HCT116 (cell line): ENCODE results near the gene CWC15. TPM values are rescaled to one million over a fixed set of nuclear protein-coding genes. Genes with fewer than 3 reads are reported as not detected.

ENCODE experiments used
- ATAC-seq: fragments of 200-7000 bp; cut with Tn5 transposase; 2 replicates; pipeline ENCODE4 v1.9.1; 2020; ENCODE audit warnings: mild to moderate bottlenecking, moderate library complexity
- BruUV-seq: library from RNA; stranded (reverse); fragments of 400-500 nt; replicated peaks from 2 replicates; lab custom pipeline; 2021; lab: Mats Ljungman, UMichigan
- CTCF ChIA-PET: fragments of 300-600 bp; sonication (Branson Sonifier 250); formaldehyde crosslinking; loops from one replicate; lab custom pipeline; 2021; ENCODE audit warnings: antibody characterized with exemption; lab: Charles Lee
- POLR2A ChIA-PET: fragments of 300-600, 350-600 bp; sonication (Branson Sonifier 250); formaldehyde crosslinking; loops from one replicate; lab custom pipeline; 2021; ENCODE audit warnings: antibody characterized with exemption; lab: Charles Lee
- RAD21 ChIA-PET, 2 experiments: fragments of 300-600 bp; sonication (Branson Sonifier 250); formaldehyde crosslinking; loops; one replicate each; lab custom pipeline; 2023; ENCODE audit warnings: low total read pairs in 2 of 2; ENCODE audit not compliant: uncharacterized antibody in 2 of 2, unreplicated experiment in 2 of 2, low non-redundant PET in 1 of 2; lab: Charles Lee
- DNase-seq: peaks from one replicate; pipeline ENCODE4 v3.0.0-alpha.2; 2010; ENCODE audit warnings: low read depth, low spot score
- H2AFZ ChIP-seq: fragments of 200-600 bp; shearing (Covaris generic), sonication (generic); 2 replicates; pipeline ENCODE4 v1.6.1; 2017; ENCODE audit warnings: low read depth, mixed run types, mixed read lengths, antibody characterized with exemption, low read length; ENCODE audit not compliant: poor library complexity, severe bottlenecking
- H3K27ac ChIP-seq: 2 replicates; pipeline ENCODE4 v1.5.1; 2012; ENCODE audit warnings: low read depth, low read length
- H3K27me3 ChIP-seq: fragments of 200-600 bp; sonication (generic); 2 replicates; pipeline ENCODE4 v1.6.1; 2016; ENCODE audit warnings: mixed run types, low read length, mixed read lengths; ENCODE audit not compliant: insufficient read depth
- H3K36me3 ChIP-seq, 2 experiments: fragments of 200-500 bp in 1 of 2; fragments of 200-600 bp in 1 of 2; sonication (Bioruptor generic) in 1 of 2; sonication (generic) in 1 of 2; 2 replicates each; pipeline versions ENCODE4 v1.5.1 to v1.6.1; 2014 to 2016; ENCODE audit warnings: low read length in 2 of 2, inconsistent platforms in 1 of 2, mixed read lengths in 1 of 2, mixed run types in 1 of 2; ENCODE audit not compliant: insufficient read depth in 2 of 2, control insufficient read depth in 1 of 2
- H3K4me1 ChIP-seq, 2 experiments: fragments of 200-600 bp in 1 of 2; sonication (generic) in 1 of 2; 2 replicates each; pipeline versions ENCODE4 v1.5.1 to v1.6.1; 2012 to 2017; ENCODE audit warnings: low read length in 2 of 2, inconsistent platforms in 1 of 2, mild to moderate bottlenecking in 1 of 2, mixed read lengths in 1 of 2, mixed run types in 1 of 2, moderate library complexity in 1 of 2; ENCODE audit not compliant: insufficient read depth in 2 of 2, control insufficient read depth in 1 of 2
- H3K4me2 ChIP-seq: fragments of 200-600 bp; sonication (generic); 2 replicates; pipeline ENCODE4 v1.6.1; 2017; ENCODE audit warnings: mixed run types, low read length, mixed read lengths
- H3K4me3 ChIP-seq, 2 experiments: fragments of 200-600 bp in 1 of 2; sonication (generic) in 1 of 2; replicated peaks in 1 of 2; 2 replicates each; pipeline ENCODE4 v1.5.1; 2011 to 2016; ENCODE audit warnings: low read length in 2 of 2, control low read depth in 1 of 2, low read depth in 1 of 2, mild to moderate bottlenecking in 1 of 2, mixed read lengths in 1 of 2, mixed run types in 1 of 2
- H3K79me2 ChIP-seq: fragments of 200-600 bp; sonication (generic); 2 replicates; pipeline ENCODE4 v1.6.1; 2017; ENCODE audit warnings: mild to moderate bottlenecking, mixed run types, low read length, moderate library complexity, mixed read lengths; ENCODE audit not compliant: insufficient read depth
- H3K9ac ChIP-seq: fragments of 200-600 bp; sonication (generic); 2 replicates; pipeline ENCODE4 v1.6.1; 2016; ENCODE audit warnings: low read length, mixed read lengths
- H3K9me2 ChIP-seq: fragments of 200-600 bp; sonication (generic), shearing (Covaris generic); 2 replicates; pipeline ENCODE4 v1.6.1; 2017; ENCODE audit warnings: mixed run types, mild to moderate bottlenecking, moderate library complexity; ENCODE audit not compliant: insufficient read depth
- H3K9me3 ChIP-seq, 2 experiments: fragments of 200-500 bp in 1 of 2; fragments of 200-600 bp in 1 of 2; sonication (Bioruptor generic) in 1 of 2; sonication (generic) in 1 of 2; 2 replicates each; pipeline ENCODE4 v1.6.1; 2014 to 2017; ENCODE audit warnings: low read length in 2 of 2, mixed read lengths in 2 of 2, inconsistent platforms in 1 of 2, low read depth in 1 of 2, mild to moderate bottlenecking in 1 of 2, mixed run types in 1 of 2, moderate library complexity in 1 of 2; ENCODE audit not compliant: control insufficient read depth in 1 of 2, insufficient read depth in 1 of 2
- H4K20me1 ChIP-seq: fragments of 200-600 bp; sonication (generic), shearing (Covaris generic); 2 replicates; pipeline ENCODE4 v1.6.1; 2017; ENCODE audit warnings: mixed run types, mild to moderate bottlenecking, moderate library complexity; ENCODE audit not compliant: insufficient read depth
- ATF3 ChIP-seq: IDR thresholded peaks from 2 replicates; pipeline ENCODE4 v1.6.1; 2012
- CBX3 ChIP-seq: IDR thresholded peaks from 2 replicates; pipeline ENCODE4 v1.6.1; 2012; ENCODE audit warnings: low read depth
- EGR1 ChIP-seq: IDR thresholded peaks from 2 replicates; pipeline ENCODE4 v1.6.1; 2012; ENCODE audit warnings: low read depth
- EZH2 ChIP-seq: fragments of 200-600 bp; sonication (generic); IDR thresholded peaks from 2 replicates; pipeline ENCODE4 v1.6.1; 2017; ENCODE audit warnings: antibody characterized with exemption, mixed run types
- EZH2phosphoT487 ChIP-seq: fragments of 200-600 bp; IDR thresholded peaks from 2 replicates; pipeline ENCODE4 v1.6.1; 2018; ENCODE audit warnings: antibody characterized with exemption, borderline replicate concordance
- FOSL1 ChIP-seq: IDR thresholded peaks from 2 replicates; pipeline ENCODE4 v1.6.1; 2012; ENCODE audit warnings: low read depth
- MAX ChIP-seq: IDR thresholded peaks from 2 replicates; pipeline ENCODE4 v1.6.1; 2012
- SIN3A ChIP-seq: IDR thresholded peaks from 2 replicates; pipeline ENCODE4 v1.6.1; 2012; ENCODE audit warnings: low read depth
- SP1 ChIP-seq: IDR thresholded peaks from 2 replicates; pipeline ENCODE4 v1.6.1; 2012; ENCODE audit warnings: low read depth
- TCF7L2 ChIP-seq: IDR thresholded peaks from 2 replicates; pipeline ENCODE4 v1.7.0; 2011; ENCODE audit warnings: borderline replicate concordance, inconsistent platforms; ENCODE audit not compliant: insufficient read depth, insufficient read length; ENCODE audit errors: extremely low read depth
- ZBTB33 ChIP-seq: IDR thresholded peaks from 2 replicates; pipeline ENCODE4 v1.6.1; 2011; ENCODE audit warnings: mild to moderate bottlenecking, low read length, moderate library complexity; ENCODE audit not compliant: insufficient replicate concordance; ENCODE audit errors: extremely low read depth
- ZFX ChIP-seq: fragments of 450-650 bp; IDR thresholded peaks from 2 replicates; pipeline ENCODE4 v1.6.1; 2017
- ZNF274 ChIP-seq: fragments of 200-500 bp; sonication (Bioruptor generic); IDR thresholded peaks from 2 replicates; pipeline ENCODE4 v1.6.1; 2014; ENCODE audit warnings: mild to moderate bottlenecking, low read depth, low read length, inconsistent platforms
- intact Hi-C: fragments of 100-400 bp; cut with micrococcal nuclease; formaldehyde crosslinking; loops from 2 replicates; pipeline ENCODE4 v1.10.0; 2022
- total RNA-seq: library from RNA; stranded (reverse); gene quantifications from one replicate; pipeline ENCODE4 v1.2.1, GENCODE V29; 2021; ENCODE audit not compliant: unreplicated experiment

CWC15 gene
- total RNA-seq, 1 experiment from 2014 or later = 47.6 TPM

GRCh38 chr11:94993400-94993943 is 20.1 kb upstream of the CWC15 start:
- Histone ChIP-seq H3K4me2 (no peak overlapping the region), H2AFZ (no peak overlapping the region), H3K9me3 (no peaks in the 10 kb centered on the region), H3K79me2 (no peaks in the 10 kb centered on the region), H3K4me1 (no peaks in the 10 kb centered on the region), H3K9ac (no peak overlapping the region), H3K4me3 (no peak overlapping the region), H3K9me2 (no peaks in the 10 kb centered on the region), H4K20me1 (no peaks in the 10 kb centered on the region)
- CTCF ChIA-PET = no interaction called here
- POLR2A ChIA-PET = no interaction called here
- ATAC-seq = no peak
- TF ChIP-seq EZH2 (no peak), ZNF274 (no peak), SIN3A (no peak), FOSL1 (no peak), EZH2phosphoT487 (no peak), CBX3 (no peak)
- TF ChIP-seq, all 23 proteins: peak for 0
- intact Hi-C loops = no loop called here
- Histone ChIP-seq H3K27me3 (peaks cover 3% of the 10 kb centered on the region; the same call in 1 of the 2 replicates), H3K36me3 (no peaks in the 10 kb centered on the region), H3K27ac (no peak overlapping the region)
- no TSS peak for BruUV-seq
- RAD21 ChIA-PET = no interaction called here
- DNase-seq = no peak

- no peaks in the 10 kb centered on the region for H3K4me1 ChIP-seq
- H3K9ac ChIP-seq = no peak overlapping the region
- no TSS peak for BruUV-seq
- intact Hi-C loops = no loop called here
- no peaks in the 10 kb centered on the region for H3K9me3 ChIP-seq
- CTCF ChIA-PET = no interaction called here
- DNase-seq = no peak
- ATAC-seq = no peak
- no peak overlapping the region for H3K4me3 ChIP-seq
- no peaks in the 10 kb centered on the region for H3K79me2 ChIP-seq
- POLR2A ChIA-PET = no interaction called here
- H3K36me3 ChIP-seq = no peaks in the 10 kb centered on the region
- TF ChIP-seq SP1 (no peak), EGR1 (no peak), MAX (no peak), TCF7L2 (no peak), ZBTB33 (no peak), ATF3 (no peak), ZFX (no peak)
- no peaks in the 10 kb centered on the region for H3K9me2 ChIP-seq
- RAD21 ChIA-PET = no interaction called here
- H2AFZ ChIP-seq = no peak overlapping the region
- 0 out of 2 replicates have a peak, but pooled peaks cover 3% of the 10 kb centered on the region for H3K27me3 ChIP-seq
- no peak overlapping the region for H3K27ac ChIP-seq
- H3K4me2 ChIP-seq = no peak overlapping the region
- no peaks in the 10 kb centered on the region for H4K20me1 ChIP-seq
Observed at GRCh38 chr11:94988748-94989147, 15.4 kb upstream of the CWC15 start.
